ENCODE data around the gene IL10. TPM values are rescaled to one million over a fixed set of nuclear protein-coding genes. Genes with fewer than 3 reads are reported as not detected.

Gene IL10
- total RNA-seq = not detected in 3 replicates
- long read RNA-seq = 0 reads

GRCh38 chr1:206772243-206772937, at the start of gene IL10:
Gene IL10, minus strand, starts transcription at chr1:206772494. Its CDS starts 59 bp downstream, at chr1:206772435.
- no peak for DNase-seq (ENCODE audit: low spot score)
- no peaks in the 10 kb centered on the region for H3K36me3 Mint-ChIP-seq (ENCODE audit: low read depth)
- no peaks in the 10 kb centered on the region for H3K4me1 Mint-ChIP-seq (ENCODE audit: low read depth)
- H3K27me3 Mint-ChIP-seq (ENCODE audit: low read depth) = peaks cover 33% of the 10 kb centered on the region
- no peaks in the 10 kb centered on the region for H3K9me3 Mint-ChIP-seq (ENCODE audit: low read depth)
- H3K27ac Mint-ChIP-seq (ENCODE audit: unreplicated experiment) = no peak within 1 kb of the TSS
- H3K4me3 Mint-ChIP-seq (ENCODE audit: unreplicated experiment) = no peak within 1 kb of the TSS
- TF ChIP-seq CTCF (IDR thresholded peaks at IDR 0.05) = no peak

- no peak for DNase-seq (ENCODE audit: low spot score)
- H3K27me3 Mint-ChIP-seq (ENCODE audit: low read depth) = no peaks in the 10 kb centered on the region
- H3K4me3 Mint-ChIP-seq (ENCODE audit: unreplicated experiment) = no peak overlapping the region
- H3K9me3 Mint-ChIP-seq (ENCODE audit: low read depth) = no peaks in the 10 kb centered on the region
- no peak overlapping the region for H3K27ac Mint-ChIP-seq (ENCODE audit: unreplicated experiment)
- peaks cover 12% of the 10 kb centered on the region for H3K4me1 Mint-ChIP-seq (ENCODE audit: low read depth)
- no peaks in the 10 kb centered on the region for H3K36me3 Mint-ChIP-seq (ENCODE audit: low read depth)
- no peak for TF ChIP-seq CTCF (IDR thresholded peaks at IDR 0.05)
Observed at GRCh38 chr1:206821493-206821892, 49.2 kb upstream of the IL10 start.

GRCh38 chr1:206816390-206817287, 44.3 kb upstream of the IL10 start:
- Mint-ChIP-seq H3K27ac (ENCODE audit: unreplicated experiment) (no peak overlapping the region), H3K36me3 (ENCODE audit: low read depth) (no peaks in the 10 kb centered on the region), H3K4me3 (ENCODE audit: unreplicated experiment) (no peak overlapping the region), H3K27me3 (ENCODE audit: low read depth) (no peaks in the 10 kb centered on the region), H3K9me3 (ENCODE audit: low read depth) (peaks cover 11% of the 10 kb centered on the region), H3K4me1 (ENCODE audit: low read depth) (peaks cover 6% of the 10 kb centered on the region)
- no peak for TF ChIP-seq CTCF (IDR thresholded peaks at IDR 0.05)
- DNase-seq (ENCODE audit: low spot score) = no peak

- TF ChIP-seq CTCF (IDR thresholded peaks at IDR 0.05) = no peak
- no peaks in the 10 kb centered on the region for H3K27me3 Mint-ChIP-seq (ENCODE audit: low read depth)
- H3K4me1 Mint-ChIP-seq (ENCODE audit: low read depth) = peaks cover 6% of the 10 kb centered on the region
- no peak for DNase-seq (ENCODE audit: low spot score)
- H3K4me3 Mint-ChIP-seq (ENCODE audit: unreplicated experiment) = no peak overlapping the region
- H3K9me3 Mint-ChIP-seq (ENCODE audit: low read depth) = peaks cover 13% of the 10 kb centered on the region
- peak overlapping the region; percentile 24 for H3K27ac Mint-ChIP-seq (ENCODE audit: unreplicated experiment)
- H3K36me3 Mint-ChIP-seq (ENCODE audit: low read depth) = no peaks in the 10 kb centered on the region
Observed at GRCh38 chr1:206814716-206815341, 42.5 kb upstream of the IL10 start.

- Mint-ChIP-seq H3K36me3 (ENCODE audit: low read depth) (no peaks in the 10 kb centered on the region), H3K4me3 (ENCODE audit: unreplicated experiment) (no peak overlapping the region), H3K27me3 (ENCODE audit: low read depth) (peaks cover 7% of the 10 kb centered on the region), H3K27ac (ENCODE audit: unreplicated experiment) (no peak overlapping the region), H3K9me3 (ENCODE audit: low read depth) (peaks cover 13% of the 10 kb centered on the region), H3K4me1 (ENCODE audit: low read depth) (peaks cover 6% of the 10 kb centered on the region)
- no peak for TF ChIP-seq CTCF (IDR thresholded peaks at IDR 0.05)
- no peak for DNase-seq (ENCODE audit: low spot score)
Observed at GRCh38 chr1:206812471-206812870, 40.2 kb upstream of the IL10 start.

All from chondrocyte (in vitro differentiated cells).